ENCODE measurements around the gene KIAA1586. TPM values are rescaled to one million over a fixed set of nuclear protein-coding genes. Genes with fewer than 3 reads are reported as not detected.

The KIAA1586 gene
- total and polyA plus RNA-seq, 9 of the 15 experiments (the other 6 are each of a cell fraction or from before 2014, with no cell fraction given), result 23.4 to 43.6 (median 29.5) TPM

DNA sequence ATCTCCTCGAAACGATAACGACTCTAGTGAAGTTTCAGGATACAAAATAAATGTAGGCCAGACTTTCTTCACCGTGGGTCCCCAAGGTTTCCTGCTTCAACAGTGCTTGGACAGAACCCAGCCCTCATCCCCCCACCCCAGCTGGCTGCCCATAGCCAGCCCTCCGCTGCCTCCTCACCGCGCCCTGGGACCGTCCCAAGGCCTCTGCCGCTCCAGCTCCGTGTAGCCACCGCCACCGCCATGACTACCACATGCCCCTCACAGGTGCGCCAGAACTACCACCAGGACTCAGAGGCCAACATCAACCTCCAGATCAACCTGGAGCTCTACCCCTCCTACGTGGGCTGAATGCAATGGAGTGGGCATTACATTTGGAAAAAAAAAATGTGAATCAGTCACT lies 42.2 kb upstream of the KIAA1586 start (continued):
- TF ChIP-seq, protein P1, sequence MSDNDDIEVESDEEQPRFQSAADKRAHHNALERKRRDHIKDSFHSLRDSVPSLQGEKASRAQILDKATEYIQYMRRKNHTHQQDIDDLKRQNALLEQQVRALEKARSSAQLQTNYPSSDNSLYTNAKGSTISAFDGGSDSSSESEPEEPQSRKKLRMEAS (CRISPR knock-in tag; IDR thresholded peaks at IDR 0.05), result no peak
- TF ChIP-seq CTBP1 (IDR thresholded peaks at IDR 0.05; ENCODE audit: borderline replicate concordance) (no peak), MXI1 (IDR thresholded peaks at IDR 0.05; ENCODE audit: low read depth, low read length) (no peak)

DNA sequence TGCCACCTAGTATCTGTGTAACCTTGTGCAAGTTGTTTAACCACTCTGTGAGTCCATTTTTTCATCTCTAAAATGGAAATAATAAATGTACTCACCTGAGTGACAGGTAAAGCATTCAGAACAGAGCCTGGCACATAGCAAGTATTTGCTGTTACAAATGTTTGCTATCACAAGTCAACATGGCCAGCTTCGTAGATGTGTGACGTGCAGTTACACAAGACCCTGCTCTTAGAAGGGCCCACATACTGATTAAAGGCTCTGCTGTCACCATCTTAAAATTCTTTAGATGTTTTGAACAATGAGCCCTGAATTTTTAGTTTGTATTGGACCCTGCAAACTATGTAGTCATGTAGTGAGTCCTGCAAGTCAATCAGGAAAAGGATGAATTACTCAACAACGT lies 40.4 kb upstream of the KIAA1586 start:
- CTCF ChIA-PET (ENCODE audit: low intra/inter-chr PET ratio), result no interaction called here
- no peak for FAIRE-seq
- no peak overlapping the region for H3K9ac ChIP-seq (ENCODE audit: insufficient read depth in 1 of 2, low read depth in 2 of 2, low read length in 2 of 2)
- H2AFZ ChIP-seq (ENCODE audit: low read depth, low read length), result no peak overlapping the region
- POLR2A ChIA-PET, result no interaction called here
- no peaks in the 10 kb centered on the region; a peak in 1 of 5 replicates for H3K4me1 ChIP-seq (replicated peaks in 1 of 2; ENCODE audit: control insufficient read depth in 2 of 2, insufficient read depth in 2 of 2, low read length in 2 of 2)
- H3K36me3 ChIP-seq (ENCODE audit: control insufficient read depth, insufficient read depth, low read length), result no peaks in the 10 kb centered on the region
- H3K27ac ChIP-seq (ENCODE audit: extremely low read depth, low read depth, low read length), result no peak overlapping the region
- H3K4me2 ChIP-seq (ENCODE audit: insufficient read depth, low read length), result no peak overlapping the region
- in situ Hi-C loops (cut with MboI) (no loop called here), intact Hi-C loops (cut with micrococcal nuclease) (no loop called here)
- H3K79me2 ChIP-seq (ENCODE audit: control insufficient read depth, insufficient read depth, low read length), result no peaks in the 10 kb centered on the region
- DNase-seq (ENCODE audit: extremely low read depth in 1 of 4, low spot score in 3 of 4), result no peak
- H3K9me1 ChIP-seq (ENCODE audit: control insufficient read depth, insufficient read depth, low read length), result no peaks in the 10 kb centered on the region
- peak; percentile 42; the same call in 1 of the 3 replicates for ATAC-seq
- H3K4me3 ChIP-seq, result no peak overlapping the region
- H3K27me3 ChIP-seq (ENCODE audit: control insufficient read depth in 2 of 2, insufficient read depth in 2 of 2, low read length in 2 of 2), result no peaks in the 10 kb centered on the region
- no peaks in the 10 kb centered on the region for H4K20me1 ChIP-seq (replicated peaks; ENCODE audit: control insufficient read depth, insufficient read depth, low read length)
- H3K9me3 ChIP-seq (replicated peaks; ENCODE audit: control insufficient read depth, insufficient read depth, low read depth, low read length), result no peaks in the 10 kb centered on the region
- BruUV-seq (replicated peaks), result no TSS peak
- 50% methylated on average over 3 of the region's 3 CpGs for WGBS (ENCODE audit: insufficient coverage, low coverage, missing lambda C conversion rate)
- TF ChIP-seq EP400 (IDR thresholded peaks at IDR 0.05), result no peak
- TF ChIP-seq ZNF311 (CRISPR knock-in tag; IDR thresholded peaks at IDR 0.05), result no peak
- no peak for TF ChIP-seq NFRKB (IDR thresholded peaks at IDR 0.05; ENCODE audit: low read depth)
- TF ChIP-seq, protein P2, sequence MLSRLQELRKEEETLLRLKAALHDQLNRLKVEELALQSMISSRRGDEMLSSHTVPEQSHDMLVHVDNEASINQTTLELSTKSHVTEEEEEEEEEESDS (CRISPR knock-in tag; IDR thresholded peaks at IDR 0.05), result no peak
- TF ChIP-seq DPF2 (IDR thresholded peaks at IDR 0.05), result no peak
- TF ChIP-seq KLF1 (tag; IDR thresholded peaks at IDR 0.05), result no peak
- TF ChIP-seq ZNF253 (CRISPR knock-in tag; conservative IDR thresholded peaks at IDR 0.05), result no peak
- no peak for TF ChIP-seq SMARCC2 (IDR thresholded peaks at IDR 0.05; ENCODE audit: low read depth)
- TF ChIP-seq CBX5 (IDR thresholded peaks at IDR 0.05; ENCODE audit: borderline replicate concordance, low read depth), result no peak
- TF ChIP-seq DMBX1 (CRISPR knock-in tag; IDR thresholded peaks at IDR 0.05; ENCODE audit: borderline replicate concordance), result no peak
- TF ChIP-seq, protein P3, sequence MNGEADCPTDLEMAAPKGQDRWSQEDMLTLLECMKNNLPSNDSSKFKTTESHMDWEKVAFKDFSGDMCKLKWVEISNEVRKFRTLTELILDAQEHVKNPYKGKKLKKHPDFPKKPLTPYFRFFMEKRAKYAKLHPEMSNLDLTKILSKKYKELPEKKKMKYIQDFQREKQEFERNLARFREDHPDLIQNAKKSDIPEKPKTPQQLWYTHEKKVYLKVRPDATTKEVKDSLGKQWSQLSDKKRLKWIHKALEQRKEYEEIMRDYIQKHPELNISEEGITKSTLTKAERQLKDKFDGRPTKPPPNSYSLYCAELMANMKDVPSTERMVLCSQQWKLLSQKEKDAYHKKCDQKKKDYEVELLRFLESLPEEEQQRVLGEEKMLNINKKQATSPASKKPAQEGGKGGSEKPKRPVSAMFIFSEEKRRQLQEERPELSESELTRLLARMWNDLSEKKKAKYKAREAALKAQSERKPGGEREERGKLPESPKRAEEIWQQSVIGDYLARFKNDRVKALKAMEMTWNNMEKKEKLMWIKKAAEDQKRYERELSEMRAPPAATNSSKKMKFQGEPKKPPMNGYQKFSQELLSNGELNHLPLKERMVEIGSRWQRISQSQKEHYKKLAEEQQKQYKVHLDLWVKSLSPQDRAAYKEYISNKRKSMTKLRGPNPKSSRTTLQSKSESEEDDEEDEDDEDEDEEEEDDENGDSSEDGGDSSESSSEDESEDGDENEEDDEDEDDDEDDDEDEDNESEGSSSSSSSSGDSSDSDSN (IDR thresholded peaks at IDR 0.05; ENCODE audit: borderline replicate concordance in 1 of 2, low read depth in 2 of 2, low read length in 2 of 2), result no peak
- no peak for TF ChIP-seq TRIM24 (IDR thresholded peaks at IDR 0.05)
- TF ChIP-seq SNIP1 (IDR thresholded peaks at IDR 0.05; ENCODE audit: low read depth), result no peak
- TF ChIP-seq THRAP3 (IDR thresholded peaks at IDR 0.05; ENCODE audit: borderline replicate concordance), result no peak
- no peak for TF ChIP-seq SMC3 (conservative IDR thresholded peaks at IDR 0.05; ENCODE audit: insufficient read depth, low read depth, low read length)
